GM20000 (cell line): Measurements from ENCODE around the gene POFUT2.

ENCODE experiments used
- DNase-seq: peaks from one replicate; pipeline ENCODE4 v3.0.0; 2012; ENCODE audit warnings: low spot score
- TF ChIP-seq, protein P1 (sequence below): IDR thresholded peaks from 2 replicates; pipeline ENCODE4 v1.5.1; 2012; ENCODE audit warnings: mild to moderate bottlenecking, control low read depth; ENCODE audit errors: extremely low read depth, missing control alignments

Gene POFUT2

DNA sequence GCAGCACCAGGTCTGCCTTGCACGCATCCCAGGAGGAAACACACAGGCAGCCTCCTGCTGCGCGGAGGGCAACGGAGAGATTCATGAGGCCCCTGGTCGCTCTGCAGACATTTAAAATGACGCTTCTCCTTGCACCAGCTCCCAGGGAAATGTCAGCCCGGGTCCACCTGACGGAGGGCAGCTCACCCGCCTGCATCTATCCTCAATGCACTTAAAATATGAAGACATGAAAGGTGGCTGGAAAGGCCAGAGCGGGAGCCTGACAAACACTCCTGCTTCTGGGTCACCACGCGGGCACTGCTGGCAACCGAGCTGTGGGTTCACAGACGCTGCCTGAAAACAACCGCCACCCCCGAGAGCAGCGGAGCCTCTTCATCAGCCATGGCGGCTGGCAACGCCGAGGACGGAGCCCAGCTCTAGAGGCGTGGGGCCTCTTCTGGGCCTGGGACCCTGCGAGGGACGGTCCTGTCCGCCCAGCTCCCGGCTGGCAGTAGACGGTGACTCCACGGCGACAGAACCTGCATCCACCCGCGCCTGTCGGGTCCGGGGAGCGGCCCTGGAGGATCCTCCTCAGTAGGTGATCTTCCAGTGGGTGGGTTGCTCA is 22.7 kb downstream of the POFUT2 start:
- no peak for DNase-seq
- TF ChIP-seq, protein P1, sequence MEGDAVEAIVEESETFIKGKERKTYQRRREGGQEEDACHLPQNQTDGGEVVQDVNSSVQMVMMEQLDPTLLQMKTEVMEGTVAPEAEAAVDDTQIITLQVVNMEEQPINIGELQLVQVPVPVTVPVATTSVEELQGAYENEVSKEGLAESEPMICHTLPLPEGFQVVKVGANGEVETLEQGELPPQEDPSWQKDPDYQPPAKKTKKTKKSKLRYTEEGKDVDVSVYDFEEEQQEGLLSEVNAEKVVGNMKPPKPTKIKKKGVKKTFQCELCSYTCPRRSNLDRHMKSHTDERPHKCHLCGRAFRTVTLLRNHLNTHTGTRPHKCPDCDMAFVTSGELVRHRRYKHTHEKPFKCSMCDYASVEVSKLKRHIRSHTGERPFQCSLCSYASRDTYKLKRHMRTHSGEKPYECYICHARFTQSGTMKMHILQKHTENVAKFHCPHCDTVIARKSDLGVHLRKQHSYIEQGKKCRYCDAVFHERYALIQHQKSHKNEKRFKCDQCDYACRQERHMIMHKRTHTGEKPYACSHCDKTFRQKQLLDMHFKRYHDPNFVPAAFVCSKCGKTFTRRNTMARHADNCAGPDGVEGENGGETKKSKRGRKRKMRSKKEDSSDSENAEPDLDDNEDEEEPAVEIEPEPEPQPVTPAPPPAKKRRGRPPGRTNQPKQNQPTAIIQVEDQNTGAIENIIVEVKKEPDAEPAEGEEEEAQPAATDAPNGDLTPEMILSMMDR = no peak

DNA sequence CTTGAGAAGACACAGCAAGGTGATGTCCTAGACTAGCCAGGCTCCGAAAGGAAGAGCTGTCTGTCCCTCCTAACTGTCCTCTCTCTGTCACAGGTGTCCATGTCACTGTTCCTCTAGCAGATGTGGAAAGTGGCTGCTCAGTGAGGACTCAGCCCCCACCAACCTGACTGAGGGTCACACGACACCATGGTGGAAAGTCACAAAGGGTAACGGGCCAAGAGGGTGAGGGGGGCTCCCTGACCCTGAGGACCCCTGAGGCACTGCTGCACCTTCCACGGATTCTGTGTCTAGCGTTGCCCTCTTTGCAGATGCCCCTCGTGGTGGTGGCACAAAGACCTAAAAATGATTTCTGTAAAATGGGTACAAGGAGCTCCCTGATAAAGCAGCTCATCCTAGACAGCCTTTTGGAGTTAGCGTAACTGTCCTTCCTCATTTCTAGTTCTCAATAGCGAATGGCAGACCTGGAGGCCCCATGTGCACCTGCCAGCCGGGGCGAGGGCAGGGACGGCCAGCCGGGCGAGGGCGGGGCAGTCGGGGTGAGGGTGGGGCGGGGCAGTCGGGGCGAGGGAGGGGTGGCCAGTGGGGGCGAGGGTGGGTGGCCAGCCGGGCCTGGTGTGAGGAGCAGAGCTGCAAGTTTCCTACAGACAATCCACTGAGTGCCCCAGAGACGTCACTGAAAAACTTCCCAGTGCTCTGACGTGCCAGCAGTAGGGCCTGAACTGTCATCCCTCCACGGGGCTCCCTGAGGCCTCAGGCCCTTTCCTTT is 23.4 kb downstream of the POFUT2 start:
- TF ChIP-seq, protein P1 = no peak
- no peak for DNase-seq

DNA sequence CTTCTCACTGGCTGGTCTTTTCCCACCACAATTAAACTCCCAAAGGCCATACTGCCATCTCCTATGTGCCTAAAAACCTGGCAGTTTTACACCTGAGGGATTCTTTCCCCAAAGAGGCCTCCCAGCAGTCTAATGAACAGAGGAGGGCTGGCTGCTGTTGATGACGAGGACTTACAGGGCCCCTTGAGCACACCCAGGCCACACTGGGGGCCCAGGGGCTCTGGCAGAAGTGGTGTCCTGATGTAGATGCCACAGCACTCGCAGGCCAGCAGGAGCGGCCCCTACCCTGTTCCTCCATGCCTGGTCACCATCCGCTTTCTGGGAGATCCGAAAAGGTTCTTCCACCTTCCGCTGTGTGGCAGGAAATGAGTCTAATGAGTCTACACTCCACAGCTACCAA is 24.2 kb downstream of the POFUT2 start:
- no peak for DNase-seq

DNA sequence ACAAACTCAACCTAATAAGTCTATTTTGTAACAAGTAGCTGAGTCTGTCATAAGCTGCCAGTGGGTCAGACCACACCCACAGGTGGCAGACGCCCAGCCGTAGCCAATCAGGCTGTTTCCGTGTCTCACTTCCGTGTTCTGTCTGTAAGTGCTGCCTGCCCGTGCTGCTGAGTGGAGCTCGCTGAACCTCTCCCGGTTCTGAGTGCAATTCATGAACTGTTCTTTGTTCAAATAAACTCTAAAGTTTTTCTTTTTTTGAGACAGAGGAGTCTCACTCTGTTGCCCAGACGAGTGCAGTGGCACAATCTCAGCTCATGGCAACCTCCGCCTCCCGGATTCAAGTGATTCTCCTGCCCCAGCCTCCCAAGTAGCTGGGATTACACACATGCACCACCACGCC is 25.1 kb downstream of the POFUT2 start:
- TF ChIP-seq, protein P1 = no peak
- no peak for DNase-seq

More for the DNA sequence above, 24.2 kb downstream of the POFUT2 start:
- TF ChIP-seq, protein P1 = no peak

DNA sequence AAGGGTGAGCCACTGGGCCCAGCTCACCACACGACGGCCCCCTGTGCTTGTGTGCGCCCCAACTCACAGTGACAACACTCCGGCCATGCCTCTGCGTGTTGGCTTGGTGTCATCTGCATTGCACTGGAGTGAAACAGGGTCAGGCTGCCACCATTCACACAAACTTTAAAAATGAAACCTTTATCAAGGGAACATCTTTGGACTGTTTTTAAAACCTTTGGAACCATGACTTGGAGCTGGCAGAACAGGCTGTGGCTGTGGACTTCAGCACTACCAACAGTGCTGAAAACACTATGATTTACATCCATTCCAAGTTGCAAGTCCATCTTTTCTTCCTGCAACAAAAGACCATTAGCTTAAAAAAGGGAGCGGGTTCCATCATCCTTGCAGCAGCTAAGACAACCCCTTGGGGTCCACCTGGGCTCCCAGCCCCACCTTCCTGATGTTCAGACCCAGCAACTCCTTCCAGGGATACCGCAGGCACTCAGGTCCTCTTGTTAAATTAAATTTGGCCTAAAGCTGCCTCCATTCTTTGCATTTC is 25.6 kb downstream of the POFUT2 start:
- TF ChIP-seq, protein P1 = no peak
- DNase-seq = no peak

DNA sequence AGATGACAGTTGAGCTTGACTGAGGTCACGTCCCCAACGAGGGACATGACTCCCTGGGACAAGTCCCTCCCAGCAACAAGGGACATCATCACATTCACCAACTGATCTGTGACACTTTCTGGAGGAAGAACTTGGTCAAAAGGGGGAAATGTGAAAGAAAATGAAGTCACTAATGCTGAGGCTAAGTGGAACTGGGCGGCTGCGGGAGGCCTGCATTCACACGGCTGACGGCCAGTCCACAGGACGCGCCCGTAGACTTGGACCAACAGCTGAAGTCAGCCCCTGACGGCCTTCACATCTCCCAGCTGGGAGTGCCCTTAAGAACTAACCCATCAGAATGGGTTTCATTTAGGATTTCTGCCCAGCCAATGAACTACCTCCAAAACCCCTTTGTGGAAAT is 26.6 kb downstream of the POFUT2 start:
- no peak for DNase-seq
- TF ChIP-seq, protein P1 = no peak

DNA sequence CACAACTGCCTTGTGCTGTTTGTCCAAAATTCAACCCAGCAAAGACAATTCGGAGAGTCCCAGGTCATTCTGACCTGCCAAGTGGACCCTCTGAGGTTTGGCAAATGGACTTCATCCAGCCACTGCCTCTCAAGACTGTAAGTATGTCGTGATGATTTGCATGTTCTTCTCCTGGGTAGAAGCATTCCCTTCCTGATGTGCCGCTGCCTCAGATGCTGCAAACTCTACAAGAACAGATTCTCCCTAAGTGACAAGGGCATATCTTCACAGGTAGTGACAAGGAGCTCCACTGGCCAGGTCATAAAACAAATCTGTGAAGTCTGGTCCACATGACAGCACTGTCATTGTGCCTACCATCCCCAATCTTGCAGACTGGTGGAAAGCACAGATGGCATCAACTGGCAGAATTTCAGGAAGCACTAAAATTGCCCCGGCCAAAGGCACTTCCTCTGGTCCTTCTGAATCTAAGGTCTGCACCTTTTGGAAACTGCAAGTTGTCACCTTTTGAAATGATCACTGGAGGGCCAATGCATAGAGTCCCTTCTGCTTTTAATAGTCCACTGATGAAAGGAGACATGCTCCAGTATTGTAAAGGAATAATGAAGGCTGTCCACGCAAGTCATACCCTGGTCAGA is 27.4 kb downstream of the POFUT2 start:
- DNase-seq = no peak
- TF ChIP-seq, protein P1 = no peak
